ENCODE measurements around the gene SASH1. TPM values are rescaled to one million over a fixed set of nuclear protein-coding genes. Genes with fewer than 3 reads are reported as not detected.

SASH1 gene
- total RNA-seq, 1 donor from 2014 or later = 63.8 TPM

GRCh38 chr6:148493424-148493823 lies 150.8 kb downstream of the SASH1 start:
- no peak for DNase-seq (ENCODE audit: low spot score)

- no peak for DNase-seq (ENCODE audit: low spot score)
These were observed 151.6 kb downstream of the SASH1 start for GRCh38 chr6:148494226-148494625.

DNA sequence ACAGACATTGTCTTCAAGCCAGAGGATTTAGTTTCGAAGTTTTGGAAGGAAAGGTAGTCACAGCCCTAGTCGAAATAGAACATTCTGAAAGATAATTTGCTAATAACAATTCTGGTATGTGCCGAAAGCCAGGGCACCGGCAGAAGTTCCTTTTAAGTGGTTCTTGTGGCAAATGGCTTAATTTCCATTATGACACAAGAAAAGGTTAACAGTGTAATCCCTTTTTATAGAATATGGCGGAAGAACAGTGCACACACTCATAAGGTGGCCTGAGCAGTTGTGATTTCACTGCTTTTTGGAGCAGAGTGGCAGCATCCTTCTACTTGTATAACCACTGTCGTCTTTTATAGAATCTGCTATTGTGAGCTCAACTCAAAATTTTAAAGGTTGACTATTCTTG lies 152.4 kb downstream of the SASH1 start:
- no peak for DNase-seq (ENCODE audit: low spot score)

DNA sequence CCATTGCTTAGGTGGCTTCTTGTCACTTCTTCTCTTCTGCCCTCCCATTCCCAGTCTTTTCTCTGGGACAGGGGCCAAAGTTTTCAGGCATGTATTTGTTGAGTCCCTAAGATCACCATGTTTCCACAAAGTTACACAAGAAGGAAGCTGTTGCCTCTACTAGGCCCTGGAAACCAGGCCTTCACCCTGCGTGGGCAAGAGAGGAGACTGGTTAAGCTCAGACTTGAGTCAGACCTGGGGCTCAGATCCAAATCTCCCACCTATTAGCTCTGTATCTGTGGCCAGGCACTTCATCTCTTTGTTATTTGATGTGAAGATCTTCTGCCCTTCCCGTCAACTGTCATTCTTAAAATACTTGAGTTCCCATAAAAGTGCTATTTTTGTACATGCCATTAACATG lies 154.6 kb downstream of the SASH1 start:
- peak; percentile 67 for DNase-seq (ENCODE audit: low spot score)

DNA sequence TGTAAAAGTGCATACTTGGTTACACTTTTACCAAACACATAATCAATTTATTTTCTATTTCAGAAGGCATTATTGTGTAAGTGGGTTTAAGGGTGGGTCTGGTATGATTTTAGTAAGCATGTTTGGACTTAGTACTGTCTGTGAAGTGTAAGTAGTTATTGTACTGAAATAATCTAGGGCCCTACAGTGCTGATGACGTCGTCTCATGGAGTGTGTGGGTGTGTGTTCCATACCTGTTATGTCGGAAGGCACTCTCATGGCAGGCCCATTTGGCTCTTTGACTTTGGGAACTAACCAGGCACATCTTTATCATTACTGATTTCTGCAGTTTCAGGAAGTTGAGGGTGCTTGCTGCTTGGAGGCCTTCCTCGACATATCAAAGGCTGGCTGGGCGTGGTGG lies 155.1 kb downstream of the SASH1 start:
- DNase-seq (ENCODE audit: low spot score) = no peak

GRCh38 chr6:148500402-148500801 lies 157.8 kb downstream of the SASH1 start:
- DNase-seq (ENCODE audit: low spot score) = peak; percentile 28

DNA sequence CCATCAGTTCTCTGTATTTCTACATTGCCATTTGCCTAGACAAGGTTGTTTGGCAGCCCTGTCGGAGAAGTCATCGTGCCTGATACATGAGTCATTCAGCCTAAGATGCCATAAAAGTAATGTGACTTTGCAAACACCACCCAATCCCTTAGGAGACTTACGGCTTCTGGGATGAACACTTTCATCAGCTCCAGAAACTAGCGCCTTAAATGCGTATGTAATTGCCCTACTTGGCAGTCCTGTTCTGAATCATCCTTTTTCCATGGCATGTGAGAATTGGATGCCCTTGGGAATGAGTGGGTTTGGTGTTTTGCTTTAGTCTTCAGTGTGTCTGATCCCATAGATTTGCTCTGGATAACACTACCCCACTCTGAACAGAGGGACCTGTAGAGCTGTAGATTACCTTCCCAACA lies 158.5 kb downstream of the SASH1 start:
- DNase-seq (ENCODE audit: low spot score) = peak; percentile 33

DNA sequence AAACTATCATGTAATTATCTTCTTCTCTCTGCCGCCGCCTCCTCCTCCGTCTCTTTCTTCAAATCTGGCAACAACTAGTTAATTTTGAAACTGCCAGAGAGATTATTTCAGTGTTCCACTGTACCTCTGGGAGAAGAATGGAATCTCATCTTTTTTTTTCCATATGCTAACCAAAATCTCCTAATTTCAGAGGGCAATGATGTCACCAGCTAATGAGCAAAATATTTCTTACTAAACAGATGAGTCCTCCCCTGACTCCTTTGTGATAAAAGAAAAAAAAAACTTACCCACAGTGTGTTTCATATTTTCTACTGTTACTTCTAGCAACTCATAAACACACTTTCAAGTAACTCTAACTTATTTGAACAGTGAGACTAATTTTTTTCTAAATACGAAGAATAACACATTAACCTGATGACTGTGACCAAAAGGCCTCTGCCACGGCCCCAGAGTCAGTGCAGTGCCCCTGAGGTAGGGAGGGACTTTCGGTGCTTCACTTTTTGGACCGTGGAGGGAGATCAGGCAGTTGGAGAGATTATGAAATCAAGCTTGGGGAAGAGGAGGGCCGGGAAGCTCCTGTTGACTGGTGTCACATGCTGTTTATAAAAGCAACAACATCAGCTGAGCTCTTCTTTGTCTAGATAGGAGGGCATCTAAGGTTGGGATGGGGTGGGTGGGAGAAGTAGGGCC lies 159.6 kb downstream of the SASH1 start:
- no peak for DNase-seq (ENCODE audit: low spot score)

- no peak for DNase-seq (ENCODE audit: low spot score)
These were observed 160.1 kb downstream of the SASH1 start for GRCh38 chr6:148502773-148503135.

GRCh38 chr6:148503703-148504102 lies 161.1 kb downstream of the SASH1 start:
- no peak for DNase-seq (ENCODE audit: low spot score)

GRCh38 chr6:148507774-148508173 lies 165.1 kb downstream of the SASH1 start:
- DNase-seq (ENCODE audit: low spot score) = no peak

DNA sequence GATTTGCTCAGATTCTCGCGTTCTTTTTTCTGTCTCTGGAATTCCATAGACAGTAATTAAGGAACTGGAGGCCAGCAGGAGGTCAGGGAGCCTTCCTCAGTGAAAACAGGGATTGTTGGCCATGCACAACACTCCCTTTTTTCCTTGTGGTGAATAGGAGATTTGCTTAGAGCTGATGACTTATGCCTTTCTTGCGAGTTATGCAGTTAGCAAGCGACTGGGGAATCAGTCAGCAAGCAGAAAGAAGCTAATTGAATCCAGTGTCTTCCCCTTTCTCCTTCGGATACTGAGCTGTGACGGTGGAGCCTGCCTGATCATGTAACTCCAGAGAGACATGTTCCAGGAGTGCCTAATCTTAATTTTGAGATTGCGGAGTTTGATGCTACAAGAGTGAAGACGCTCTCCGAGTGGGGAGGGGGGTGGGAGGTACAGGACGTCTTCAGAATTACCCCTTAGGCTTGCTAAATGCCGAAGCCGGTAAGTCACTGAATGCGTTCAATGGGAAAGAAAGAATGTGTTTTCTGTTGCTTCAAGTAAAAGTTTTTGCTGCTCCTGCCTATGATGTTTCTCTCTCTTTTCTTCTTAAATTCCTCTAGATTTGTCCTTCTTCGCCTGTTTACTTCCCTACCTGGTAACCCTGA lies 165.9 kb downstream of the SASH1 start:
- peak; percentile 80 for DNase-seq (ENCODE audit: low spot score)

DNA sequence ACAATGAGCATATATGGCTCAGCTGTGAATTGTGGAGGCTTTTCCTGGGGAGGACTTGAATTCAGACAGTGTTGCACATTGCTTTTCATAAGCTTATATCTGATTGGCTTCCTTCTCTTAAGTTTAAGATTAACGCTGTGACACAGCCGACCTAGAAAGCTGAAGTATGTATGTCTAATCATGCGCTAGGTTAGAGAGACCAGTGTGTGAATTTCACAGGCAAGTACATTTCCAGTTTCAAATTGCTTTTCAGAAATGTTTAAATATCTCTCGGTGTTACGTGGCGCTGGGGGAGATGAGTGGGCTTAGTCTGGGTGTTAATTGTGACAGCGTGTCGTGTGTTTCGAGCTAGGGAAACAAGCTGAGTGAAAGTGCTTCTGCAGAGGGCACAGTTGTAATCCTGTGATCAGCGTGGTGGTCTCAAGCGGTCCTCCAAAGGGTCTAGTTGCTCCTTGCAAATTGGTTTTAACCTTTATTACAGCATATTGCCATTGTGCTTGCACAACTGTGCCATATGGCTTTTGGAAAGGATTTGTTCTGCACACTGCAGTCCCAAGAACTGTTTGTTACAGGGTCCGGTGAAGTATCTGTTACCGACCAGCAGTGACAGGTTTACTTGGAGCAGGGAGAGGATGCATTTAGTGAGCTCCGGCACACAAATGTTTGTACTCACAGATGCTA lies 166.6 kb downstream of the SASH1 start:
- DNase-seq (ENCODE audit: low spot score) = peak; percentile 50

- peak; percentile 90 for DNase-seq (ENCODE audit: low spot score)
These were observed 167.4 kb downstream of the SASH1 start for GRCh38 chr6:148509800-148510581.

DNA sequence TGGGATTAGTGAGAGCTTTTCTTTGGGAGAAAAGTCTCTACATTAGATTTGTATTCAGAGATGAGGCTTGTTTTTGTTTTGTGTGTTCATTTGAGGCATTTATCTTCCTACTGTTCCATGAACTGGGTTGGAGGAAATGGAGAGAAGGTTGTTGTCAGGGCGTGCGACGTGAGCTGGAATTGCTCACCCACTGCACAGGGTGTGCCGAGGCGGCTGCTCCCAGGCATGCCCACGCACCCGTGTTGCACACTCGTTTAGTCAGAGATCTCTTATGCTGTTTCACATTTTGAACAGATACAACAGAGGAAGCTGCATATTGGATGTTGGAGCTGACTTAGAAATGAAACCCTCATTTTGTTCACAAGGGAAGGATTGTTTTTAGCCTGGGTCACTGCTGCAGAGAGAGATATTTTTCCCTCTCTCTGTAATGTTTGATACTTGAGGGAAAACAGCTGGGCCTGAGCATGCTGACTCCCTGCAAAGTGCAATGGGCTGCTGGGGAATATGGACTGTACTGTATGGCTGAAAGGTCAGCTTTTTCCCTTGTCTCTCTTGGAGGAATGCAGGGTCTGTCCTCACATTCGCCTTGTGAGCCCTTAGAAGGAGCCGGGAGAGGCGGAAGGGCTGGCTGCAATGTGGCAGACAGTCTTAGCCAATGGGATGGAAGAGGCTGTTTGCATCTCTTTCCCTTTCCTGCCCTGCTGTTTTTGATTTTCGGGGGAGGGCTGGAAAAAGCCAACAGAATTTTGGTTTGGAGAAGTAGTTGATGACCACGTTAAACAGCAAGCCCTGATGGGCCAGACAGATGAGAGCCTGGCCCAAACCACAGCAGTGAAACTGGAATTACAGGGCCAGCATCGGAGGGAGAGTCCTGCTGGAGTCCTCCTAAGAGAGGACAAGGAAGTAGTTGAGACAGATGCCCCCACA lies 170.8 kb downstream of the SASH1 start:
- DNase-seq (ENCODE audit: low spot score) = peak; percentile 53

DNA sequence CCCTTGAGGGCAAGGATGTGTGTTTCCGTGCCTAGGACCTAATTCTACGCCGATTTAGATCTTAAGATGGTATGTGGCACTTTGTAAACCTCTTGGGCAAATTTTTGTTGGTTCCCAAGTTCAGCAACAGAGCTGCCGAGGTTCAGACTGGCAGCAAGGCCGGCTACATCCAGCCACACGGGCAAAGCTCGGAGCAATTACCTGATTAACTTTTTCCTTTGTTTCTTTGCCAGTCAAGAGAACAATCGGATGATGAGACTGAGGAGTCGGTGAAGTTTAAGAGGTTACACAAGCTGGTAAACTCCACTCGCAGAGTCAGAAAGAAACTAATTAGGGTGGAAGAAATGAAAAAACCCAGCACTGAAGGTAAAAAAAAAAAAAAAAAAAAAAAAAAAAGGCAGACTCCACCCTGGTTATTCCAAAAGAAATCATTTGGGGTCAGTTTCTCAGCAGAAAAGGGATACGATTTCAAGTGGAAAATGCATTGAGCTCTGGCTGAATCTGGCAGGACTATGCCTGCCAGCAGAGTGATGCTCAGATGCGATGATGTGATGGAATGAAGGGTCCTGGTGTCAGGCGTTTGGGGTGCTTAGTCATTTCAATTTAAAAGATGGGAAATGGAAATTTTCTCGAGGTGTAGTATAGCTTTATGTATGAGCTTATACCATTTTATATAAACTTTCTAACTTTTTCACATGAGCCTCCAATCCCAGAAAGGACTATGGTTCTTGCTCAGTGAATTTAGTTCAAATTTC lies 171.6 kb downstream of the SASH1 start:
- no peak for DNase-seq (ENCODE audit: low spot score)

DNA sequence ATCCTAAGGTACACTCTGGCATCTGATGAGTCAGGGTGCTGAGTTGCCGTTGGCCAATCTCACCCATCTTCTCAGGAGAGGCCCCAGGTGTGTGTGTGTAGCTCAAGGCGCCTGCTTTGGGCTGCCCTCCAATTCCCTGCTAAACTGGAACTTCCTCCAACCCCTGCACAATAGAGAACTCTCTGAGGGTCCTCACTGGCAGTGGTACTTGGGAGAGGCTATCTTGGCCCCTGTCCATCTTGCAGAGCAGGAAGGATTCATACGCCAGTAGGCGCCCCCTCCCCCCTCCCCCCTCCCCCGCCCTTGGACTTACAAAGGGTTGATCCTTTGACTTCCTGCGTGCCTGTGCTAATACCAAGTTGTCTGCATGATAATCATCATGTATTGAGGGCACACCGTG lies 173.6 kb downstream of the SASH1 start:
- DNase-seq (ENCODE audit: low spot score) = no peak

DNA sequence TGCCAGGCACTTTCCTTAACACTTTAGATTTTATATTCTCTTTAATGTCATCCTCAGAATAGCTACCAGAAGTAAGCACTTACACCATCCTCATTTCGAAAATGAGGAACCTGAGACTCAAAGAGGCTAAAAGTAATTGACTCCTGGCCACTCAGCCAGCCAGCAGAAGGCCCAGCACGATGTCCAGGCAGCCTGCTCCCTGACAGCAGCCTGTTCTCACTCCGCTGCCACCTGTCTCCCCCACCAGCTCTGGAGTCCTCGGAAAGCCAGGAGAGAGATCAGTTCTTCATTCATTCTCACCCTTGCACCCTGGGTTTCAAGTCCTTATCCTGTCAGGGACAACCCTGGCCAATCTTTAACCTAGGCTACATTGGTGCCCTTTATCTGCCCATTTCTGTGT lies 174.0 kb downstream of the SASH1 start:
- no peak for DNase-seq (ENCODE audit: low spot score)

DNA sequence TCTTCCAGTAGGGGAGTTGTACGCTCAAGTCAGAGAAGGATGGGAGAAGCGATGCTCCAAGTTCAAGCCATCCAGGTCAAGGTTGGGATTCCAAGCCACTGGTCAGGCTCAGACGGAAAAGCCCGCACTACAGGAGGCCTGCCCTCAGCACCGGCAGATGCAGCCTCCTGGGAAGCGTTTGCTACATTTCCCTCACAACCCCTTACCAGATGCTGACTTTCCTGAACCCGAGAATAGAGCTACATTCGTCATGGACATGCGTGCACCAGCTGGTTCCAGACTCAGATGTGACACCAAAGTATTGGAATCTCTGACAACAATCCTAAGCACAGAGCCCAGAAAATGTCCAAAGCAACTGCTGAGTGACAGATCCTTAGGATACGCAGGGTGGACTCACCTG lies 174.8 kb downstream of the SASH1 start:
- DNase-seq (ENCODE audit: low spot score) = no peak

DNA sequence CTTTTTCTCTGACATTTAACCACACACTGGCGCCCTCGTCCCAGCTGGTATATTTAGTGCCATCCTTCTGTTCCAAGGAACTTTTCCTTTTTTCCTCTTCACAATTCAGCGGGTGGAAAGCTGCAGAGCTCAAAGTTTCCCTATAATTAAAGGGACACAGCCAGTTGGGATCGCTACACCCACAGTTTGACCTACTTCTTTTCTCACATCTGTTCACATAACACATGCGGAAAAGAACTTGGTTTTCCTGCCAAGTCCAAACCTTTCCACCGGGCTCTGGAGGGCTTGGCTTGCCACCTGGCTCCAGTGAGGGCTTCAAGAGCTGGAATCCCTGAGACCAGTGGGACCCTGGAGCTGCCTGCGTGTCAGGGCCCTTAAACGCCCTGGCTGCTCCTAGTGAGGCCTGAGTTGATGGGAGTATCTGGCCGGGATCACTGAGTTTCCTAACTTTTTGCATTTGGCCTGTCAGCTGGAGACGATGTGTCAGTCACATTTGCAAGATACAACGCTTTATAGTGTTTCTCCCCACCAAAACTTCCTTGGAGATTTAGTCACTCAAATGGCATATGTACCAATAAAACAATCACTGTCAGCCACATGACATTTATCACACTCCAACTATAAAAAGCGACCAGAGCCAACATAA lies 176.0 kb downstream of the SASH1 start:
- no peak for DNase-seq (ENCODE audit: low spot score)

Data from umbilical cord (tissue), 2 donors.